BJ (cell line): ENCODE data around the gene OVOL3. TPM values are rescaled to one million over a fixed set of nuclear protein-coding genes. Genes with fewer than 3 reads are reported as not detected.
"Not testable (repeated sequence)": the region's sequence is repeated elsewhere in the genome, so short reads cannot be mapped to it uniquely, and the experiment has no call there.

Experiments used
- CTCF ChIA-PET: fragments of 350-600 bp; formaldehyde crosslinking; extraction: SDS; loops from one replicate; lab custom pipeline; 2021; ENCODE audit warnings: antibody characterized with exemption, inconsistent platforms; lab: Yijun Ruan, JAX
- POLR2A ChIA-PET: fragments of 300-600 bp; sonication (Branson Sonifier 250); formaldehyde crosslinking; extraction: SDS; loops from one replicate; lab custom pipeline; 2021; ENCODE audit warnings: antibody characterized with exemption; lab: Charles Lee
- DNase-seq: peaks from one replicate; pipeline ENCODE4 v3.0.0-alpha.2; 2011; ENCODE audit warnings: low read depth
- H3K27me3 ChIP-seq: 2 replicates; pipeline ENCODE4 v1.6.0; 2011; ENCODE audit warnings: low read length; ENCODE audit not compliant: control insufficient read depth, insufficient read depth
- H3K36me3 ChIP-seq: 2 replicates; pipeline ENCODE4 v1.5.1; 2011; ENCODE audit warnings: low read length; ENCODE audit not compliant: control insufficient read depth, insufficient read depth
- H3K4me3 ChIP-seq: 2 replicates; pipeline ENCODE4 v1.5.1; 2011; ENCODE audit warnings: low read depth, mild to moderate bottlenecking, control low read depth, low read length
- polyA plus RNA-seq: library from polyadenylated mRNA; depleted of rRNA; stranded (reverse); fragments of >200 nt; gene quantifications from 2 replicates; pipeline ENCODE4 v1.2.3, GENCODE V29; 2011
- TF ChIP-seq, protein P1 (sequence below): IDR thresholded peaks from 2 replicates; pipeline ENCODE4 v1.5.1; 2011; ENCODE audit warnings: low read depth, mild to moderate bottlenecking, control low read depth, inconsistent platforms, low read length, moderate library complexity; ENCODE audit not compliant: insufficient read depth

OVOL3 gene
- polyA plus RNA-seq, 1 experiment, result not detected

DNA sequence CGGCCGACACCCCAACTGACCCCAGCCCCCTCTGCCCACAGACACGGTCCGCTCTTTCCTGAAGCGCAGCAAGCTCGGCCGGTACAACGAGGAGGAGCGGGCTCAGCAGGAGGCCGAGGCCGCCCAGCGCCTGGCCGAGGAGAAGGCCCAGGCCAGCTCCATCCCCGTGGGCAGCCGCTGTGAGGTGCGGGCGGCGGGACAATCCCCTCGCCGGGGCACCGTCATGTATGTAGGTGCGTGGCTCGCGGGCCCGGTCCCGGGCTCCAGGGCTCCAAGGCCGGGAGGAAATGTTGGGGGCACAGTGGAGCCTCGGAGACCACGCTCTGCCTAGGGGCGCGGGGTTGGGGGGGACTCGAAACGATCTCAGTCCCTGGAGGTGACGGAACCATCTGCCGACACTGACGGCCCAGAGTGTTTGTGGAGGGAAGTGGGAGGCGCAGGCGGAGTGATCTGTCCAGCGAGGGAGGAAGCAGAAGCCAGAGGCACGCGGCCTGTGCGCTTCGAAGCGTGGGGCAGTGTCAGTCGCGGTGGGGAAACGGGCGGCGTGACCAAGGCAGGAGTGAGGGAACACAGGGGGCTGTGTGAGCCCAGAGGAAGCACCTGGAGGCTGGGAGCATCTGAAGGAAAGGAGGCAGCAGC lies 10.7 kb downstream of the OVOL3 start:
- TF ChIP-seq, protein P1, sequence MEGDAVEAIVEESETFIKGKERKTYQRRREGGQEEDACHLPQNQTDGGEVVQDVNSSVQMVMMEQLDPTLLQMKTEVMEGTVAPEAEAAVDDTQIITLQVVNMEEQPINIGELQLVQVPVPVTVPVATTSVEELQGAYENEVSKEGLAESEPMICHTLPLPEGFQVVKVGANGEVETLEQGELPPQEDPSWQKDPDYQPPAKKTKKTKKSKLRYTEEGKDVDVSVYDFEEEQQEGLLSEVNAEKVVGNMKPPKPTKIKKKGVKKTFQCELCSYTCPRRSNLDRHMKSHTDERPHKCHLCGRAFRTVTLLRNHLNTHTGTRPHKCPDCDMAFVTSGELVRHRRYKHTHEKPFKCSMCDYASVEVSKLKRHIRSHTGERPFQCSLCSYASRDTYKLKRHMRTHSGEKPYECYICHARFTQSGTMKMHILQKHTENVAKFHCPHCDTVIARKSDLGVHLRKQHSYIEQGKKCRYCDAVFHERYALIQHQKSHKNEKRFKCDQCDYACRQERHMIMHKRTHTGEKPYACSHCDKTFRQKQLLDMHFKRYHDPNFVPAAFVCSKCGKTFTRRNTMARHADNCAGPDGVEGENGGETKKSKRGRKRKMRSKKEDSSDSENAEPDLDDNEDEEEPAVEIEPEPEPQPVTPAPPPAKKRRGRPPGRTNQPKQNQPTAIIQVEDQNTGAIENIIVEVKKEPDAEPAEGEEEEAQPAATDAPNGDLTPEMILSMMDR, result no peak
- no peak for DNase-seq
- H3K36me3 ChIP-seq, result peaks cover 15% of the 10 kb centered on the region
- POLR2A ChIA-PET, result no interaction called here
- no peaks in the 10 kb centered on the region for H3K27me3 ChIP-seq
- CTCF ChIA-PET, result no interaction called here
- no peak overlapping the region for H3K4me3 ChIP-seq

DNA sequence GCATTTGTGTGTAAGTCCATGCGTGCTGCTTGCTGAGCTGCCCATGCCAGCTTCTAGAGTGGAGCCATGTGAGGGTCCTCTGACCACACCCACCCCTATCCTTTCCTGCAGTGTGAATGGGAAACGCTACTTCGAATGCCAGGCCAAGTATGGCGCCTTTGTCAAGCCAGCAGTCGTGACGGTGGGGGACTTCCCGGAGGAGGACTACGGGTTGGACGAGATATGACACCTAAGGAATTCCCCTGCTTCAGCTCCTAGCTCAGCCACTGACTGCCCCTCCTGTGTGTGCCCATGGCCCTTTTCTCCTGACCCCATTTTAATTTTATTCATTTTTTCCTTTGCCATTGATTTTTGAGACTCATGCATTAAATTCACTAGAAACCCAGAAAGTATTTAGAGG lies 14.6 kb downstream of the OVOL3 start:
- POLR2A ChIA-PET, result no interaction called here
- DNase-seq, result no peak
- TF ChIP-seq, protein P1, result no peak
- Histone ChIP-seq H3K27me3 (no peaks in the 10 kb centered on the region), H3K4me3 (no peak overlapping the region), H3K36me3 (peaks cover 11% of the 10 kb centered on the region)
- CTCF ChIA-PET, result interaction anchor here (1.2 to 5.8 kb wide), 3 partner anchors 26 to 47 kb away, joined by 3 to 61 read pairs (median 39); no protein-coding TSS in a partner anchor

DNA sequence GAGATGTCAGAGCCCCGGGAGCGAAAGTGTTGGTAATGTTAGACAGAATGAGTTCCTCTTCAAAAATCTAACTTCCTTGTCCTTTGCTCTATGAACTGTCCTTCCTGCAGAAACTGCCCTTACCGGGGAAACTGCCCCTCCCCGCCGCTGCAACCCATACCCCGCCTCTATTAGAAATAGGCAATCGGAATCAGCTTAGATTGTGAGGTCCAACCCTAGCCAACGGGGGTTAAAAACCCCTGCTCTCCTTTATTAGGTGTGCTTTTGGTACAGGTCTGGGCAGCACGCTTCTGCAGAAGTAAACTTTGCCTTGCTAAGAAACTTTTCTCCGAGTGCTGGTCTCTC lies 17.4 kb downstream of the OVOL3 start:
- DNase-seq, result no peak
- Histone ChIP-seq H3K27me3 (no peaks in the 10 kb centered on the region), H3K36me3 (peaks cover 5% of the 10 kb centered on the region), H3K4me3 (peak overlapping the region; percentile 43)
- ChIA-PET CTCF (interaction anchor here (0.6 to 5.8 kb wide), 22 partner anchors 8 to 87 kb away, joined by 3 to 61 read pairs (median 8); partner anchors contain the start of genes CAPNS1, COX7A1, POLR2I and TBCB), POLR2A (no interaction called here)
- TF ChIP-seq, protein P1, result no peak

DNA sequence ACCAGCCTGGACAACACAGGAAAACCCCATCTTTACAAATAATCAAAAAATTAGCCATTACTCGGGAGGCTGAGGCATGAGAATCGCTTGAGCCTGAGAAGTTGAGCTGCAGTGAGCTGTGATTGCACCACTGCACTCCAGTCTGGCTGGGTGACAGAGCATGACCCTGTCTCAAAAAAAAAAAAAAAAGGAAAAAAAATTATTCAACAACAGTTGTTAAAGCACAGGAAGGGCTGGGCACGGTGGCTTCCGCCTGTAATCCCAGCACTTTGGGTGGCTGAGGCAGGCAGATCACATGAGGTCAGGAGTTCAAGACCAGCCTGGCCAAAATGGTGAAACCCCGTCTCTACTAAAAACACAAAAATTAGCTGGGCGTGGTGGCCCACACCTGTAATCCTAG lies 20.3 kb downstream of the OVOL3 start:
- H3K4me3 ChIP-seq, H3K36me3 ChIP-seq, H3K27me3 ChIP-seq, POLR2A ChIA-PET, DNase-seq: not testable (repeated sequence)
- CTCF ChIA-PET, result interaction anchor here (1.2 kb wide), 1 partner anchor 39 kb away, joined by 5 read pairs; no protein-coding TSS in a partner anchor

DNA sequence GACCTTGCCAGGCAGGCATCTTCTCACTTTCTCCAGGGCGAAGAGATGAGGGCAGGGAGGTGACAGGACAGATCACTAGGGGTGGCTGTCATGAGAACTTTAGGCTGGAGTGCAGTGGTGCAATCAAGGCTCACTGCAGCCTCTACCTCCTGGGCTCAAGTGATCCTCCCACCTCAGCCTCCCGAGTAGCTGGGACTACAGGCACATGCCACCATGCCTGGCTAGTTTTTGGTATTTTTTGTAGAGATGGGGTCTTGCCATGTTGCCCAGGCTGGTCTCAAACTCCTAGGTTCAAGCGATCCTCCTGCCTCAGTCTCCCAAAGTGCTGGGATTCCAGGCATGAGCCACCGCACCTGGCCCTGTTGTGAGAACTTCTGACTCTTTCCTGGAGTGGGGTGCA lies 23.9 kb downstream of the OVOL3 start:
- POLR2A ChIA-PET, H3K36me3 ChIP-seq, DNase-seq, H3K4me3 ChIP-seq, H3K27me3 ChIP-seq: not testable (repeated sequence)
- CTCF ChIA-PET, result interaction anchor here (0.6 kb wide), 1 partner anchor 12 kb away, joined by 3 read pairs; no protein-coding TSS in a partner anchor

DNA sequence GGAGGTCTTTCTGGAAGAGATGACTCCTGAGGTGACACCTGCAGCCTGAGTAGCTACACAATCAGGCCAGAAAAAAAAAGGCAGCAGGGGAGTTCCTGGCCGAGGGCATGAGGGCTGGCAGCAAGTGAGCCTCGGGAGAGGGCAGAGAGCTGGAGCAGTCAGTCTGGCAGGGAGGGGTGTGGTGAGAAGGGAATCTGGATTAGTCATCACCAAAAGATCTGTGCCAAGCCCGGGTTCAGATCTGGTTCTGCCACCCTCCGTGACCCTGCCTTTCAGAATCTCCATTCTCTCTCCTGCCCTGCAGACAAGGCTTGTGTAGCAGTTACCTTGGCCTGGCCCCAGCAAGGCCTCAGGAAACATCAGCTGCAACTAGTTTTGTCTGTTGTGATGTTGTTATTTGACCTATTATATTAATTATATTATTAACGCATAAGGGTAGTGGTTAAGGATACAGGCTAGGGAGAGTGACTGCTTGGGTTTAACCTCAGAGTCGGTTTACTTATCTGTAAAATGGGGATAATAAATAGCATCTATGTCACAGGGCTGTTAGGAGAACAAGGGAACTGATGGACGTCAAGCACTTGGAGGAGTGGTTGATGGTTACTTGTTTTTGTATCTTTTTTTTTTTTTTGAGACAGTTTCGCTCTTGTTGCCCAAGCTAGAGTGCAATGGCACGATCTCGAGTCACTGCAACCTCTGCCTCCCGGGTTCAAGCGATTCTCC lies 26.2 kb downstream of the OVOL3 start:
- no peak overlapping the region for H3K4me3 ChIP-seq
- TF ChIP-seq, protein P1, result no peak
- peaks cover 2% of the 10 kb centered on the region for H3K36me3 ChIP-seq
- ChIA-PET CTCF (interaction anchor here (0.6 to 2.8 kb wide), 4 partner anchors 9 to 1417 kb away, joined by 3 to 8 read pairs (median 6); no protein-coding TSS in a partner anchor), POLR2A (no interaction called here)
- no peaks in the 10 kb centered on the region for H3K27me3 ChIP-seq
- DNase-seq, result no peak
